Fibroblast of mammary gland (primary cell): Measurements from ENCODE around the gene TNFRSF1A.
"Not testable (repeated sequence)": the region's sequence is repeated elsewhere in the genome, so short reads cannot be mapped to it uniquely, and the experiment has no call there.

ENCODE experiments used
- DNase-seq: peaks from one replicate; pipeline ENCODE4 v3.0.0-alpha.2; 2010; ENCODE audit warnings: low read depth
- H3K4me3 ChIP-seq: 2 replicates; pipeline ENCODE4 v1.5.1; 2011; ENCODE audit warnings: low read depth, mild to moderate bottlenecking, low read length, moderate library complexity; ENCODE audit not compliant: control insufficient read depth
- CTCF ChIP-seq: conservative IDR thresholded peaks from 2 replicates; pipeline ENCODE4 v1.5.1; 2011; ENCODE audit warnings: low read depth, low read length, inconsistent platforms; ENCODE audit not compliant: control insufficient read depth, insufficient read depth

Gene TNFRSF1A

GRCh38 chr12:6346942-6347341 lies 5.1 kb upstream of the TNFRSF1A start:
- H3K4me3 ChIP-seq: no peak overlapping the region
- TF ChIP-seq CTCF: no peak

GRCh38 chr12:6346235-6346832 lies 4.5 kb upstream of the TNFRSF1A start:
- no peak overlapping the region for H3K4me3 ChIP-seq
- TF ChIP-seq CTCF: no peak
- DNase-seq: no peak

More at GRCh38 chr12:6346942-6347341, 5.1 kb upstream of the TNFRSF1A start:
- no peak for DNase-seq

DNA sequence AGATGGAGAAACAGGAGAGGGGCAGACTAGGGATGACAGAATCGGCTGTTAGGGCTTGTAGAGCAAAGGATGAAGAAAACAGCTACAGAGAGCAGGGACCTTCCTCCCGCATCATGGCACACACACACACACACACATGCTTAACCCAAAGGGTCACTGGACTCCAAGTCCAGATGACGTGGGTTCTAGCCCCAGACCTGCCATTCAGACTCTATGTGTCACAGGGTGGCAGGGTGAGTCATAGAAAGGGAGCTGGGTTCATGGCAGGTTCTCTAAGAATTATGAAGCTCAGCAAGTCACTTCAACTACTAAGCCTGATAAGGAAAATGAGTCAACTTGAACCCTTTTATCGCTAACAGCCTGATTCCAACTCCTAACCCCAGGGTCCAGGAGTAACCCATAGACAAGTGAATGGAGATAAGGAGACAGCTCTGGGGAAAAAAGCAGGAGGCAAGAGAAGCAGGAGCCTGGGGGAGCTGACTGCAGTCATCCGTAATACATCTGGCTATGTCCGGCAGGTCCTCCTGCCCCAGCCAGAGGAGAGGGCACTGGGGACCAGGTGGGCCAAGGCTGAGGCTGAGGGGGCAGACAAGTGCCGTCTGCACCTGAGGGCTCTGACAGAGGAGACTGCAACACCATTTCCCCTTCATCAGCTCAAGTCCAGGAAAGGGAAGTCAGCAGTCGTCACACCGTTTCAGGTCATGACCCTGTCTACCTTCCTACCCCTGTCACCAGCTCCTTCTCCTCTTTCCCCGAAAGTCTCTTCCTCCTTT lies 3.6 kb upstream of the TNFRSF1A start:
- TF ChIP-seq CTCF: no peak
- peak; percentile 99 for DNase-seq
- H3K4me3 ChIP-seq: no peak overlapping the region

DNA sequence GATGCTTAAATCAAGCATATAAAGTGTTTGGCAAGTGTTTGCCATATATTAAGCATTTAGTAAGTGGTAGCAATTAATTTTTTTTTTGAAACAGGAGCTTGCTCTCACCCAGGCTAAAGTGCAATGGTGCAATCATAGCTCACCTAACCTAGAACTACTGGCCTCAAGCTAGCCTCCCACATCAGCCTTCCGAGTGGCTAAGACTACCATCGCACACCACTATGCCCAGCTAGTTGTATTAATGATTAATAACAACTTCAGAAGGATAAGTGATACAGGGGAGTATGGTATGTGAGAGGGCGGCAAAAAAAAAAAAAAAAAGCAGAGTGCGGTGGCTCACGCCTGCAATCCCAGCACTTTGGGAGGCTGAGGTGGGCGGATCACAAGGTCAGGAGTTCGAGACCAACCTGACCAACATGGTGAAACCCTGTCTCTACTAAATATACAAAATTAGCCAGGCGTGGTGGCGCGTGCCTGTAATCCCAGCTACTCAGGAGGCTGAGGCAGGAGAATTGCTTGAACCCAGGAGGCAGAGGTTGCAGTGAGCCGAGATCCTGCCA lies 2.3 kb upstream of the TNFRSF1A start:
- not testable (repeated sequence) for DNase-seq, H3K4me3 ChIP-seq

- no peak overlapping the region for H3K4me3 ChIP-seq
- no peak for DNase-seq
- no peak for TF ChIP-seq CTCF
Observed at GRCh38 chr12:6343518-6343917, 1.6 kb upstream of the TNFRSF1A start.

DNA sequence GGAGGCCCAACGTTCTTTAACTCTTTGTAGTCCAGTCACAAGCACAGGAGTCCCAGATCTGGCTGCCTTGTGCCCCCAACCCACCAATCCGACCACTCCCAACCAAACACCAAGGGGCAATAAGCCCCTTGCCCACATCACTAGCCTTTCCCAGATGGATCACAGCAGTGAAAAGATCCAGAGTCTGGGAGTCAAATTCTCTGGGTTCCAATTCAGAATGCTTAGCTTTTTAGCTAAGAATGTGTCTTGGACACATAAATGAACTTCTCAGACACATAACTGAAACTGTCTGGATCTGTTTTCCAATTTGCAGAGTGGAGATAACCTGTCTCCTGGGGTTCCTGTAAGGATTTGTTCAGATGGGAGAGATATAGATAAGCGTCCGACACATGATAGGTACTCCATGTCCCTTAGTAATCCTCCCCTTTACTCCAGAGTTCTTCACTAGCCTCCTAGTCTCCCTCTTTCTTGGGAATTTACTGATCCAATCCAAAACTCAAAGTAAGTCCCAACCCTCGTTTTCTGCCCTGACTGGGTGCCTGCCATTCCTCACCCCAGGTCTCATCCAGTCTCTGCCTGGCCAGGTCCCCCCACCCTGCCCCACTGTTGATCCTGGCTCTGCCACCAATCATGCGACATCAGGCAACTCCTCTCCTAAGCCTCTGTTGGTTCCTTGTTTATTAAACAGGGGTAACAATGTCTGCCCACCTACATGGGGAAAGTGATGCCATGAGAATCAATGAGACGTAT lies 439 bp upstream of the TNFRSF1A start:
- H3K4me3 ChIP-seq: peak overlapping the region; percentile 98
- no peak for DNase-seq
- no peak for TF ChIP-seq CTCF
